ENCODE results near the gene ADCY7. TPM values are rescaled to one million over a fixed set of nuclear protein-coding genes. Genes with fewer than 3 reads are reported as not detected.

The ADCY7 gene
- total RNA-seq, 1 experiment from 2014 or later = 4.0 TPM

DNA sequence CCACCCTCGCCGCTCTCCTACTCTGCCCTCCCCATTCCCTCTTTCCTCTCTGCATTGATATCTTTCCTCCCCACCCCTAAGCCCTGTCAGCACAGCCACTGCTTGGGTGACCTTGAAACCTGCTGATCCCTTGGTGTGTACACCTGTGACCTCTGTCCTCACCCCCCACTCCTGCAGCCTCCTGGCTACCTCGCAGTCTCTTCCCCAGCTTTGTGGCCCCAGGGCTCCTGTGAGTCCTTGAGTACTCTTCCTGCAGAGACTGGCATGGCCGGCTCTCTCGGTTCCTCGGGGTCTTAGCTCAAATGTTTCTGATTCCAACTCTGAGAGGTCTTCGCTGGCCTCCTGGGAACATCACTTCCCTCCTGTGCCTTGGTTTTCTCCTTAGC, 31.7 kb downstream of the ADCY7 start:
- Histone ChIP-seq H3K9me3 (ENCODE audit: control insufficient read depth, low read depth, low read length) (no peaks in the 10 kb centered on the region), H4K20me1 (ENCODE audit: control insufficient read depth, insufficient read depth, insufficient read length) (no peaks in the 10 kb centered on the region), H3K14ac (ENCODE audit: insufficient read depth, low read length) (no peak overlapping the region), H3K4ac (ENCODE audit: low read depth, low read length) (no peak overlapping the region), H3K23me2 (ENCODE audit: insufficient read length, low read depth, low read length, poor library complexity, severe bottlenecking) (no peaks in the 10 kb centered on the region), H3K23ac (ENCODE audit: insufficient read length, low read depth, low read length) (no peak overlapping the region), H2BK120ac (ENCODE audit: low read depth, low read length, poor library complexity, severe bottlenecking) (no peak overlapping the region), H2BK12ac (ENCODE audit: insufficient read length, low read depth, low read length) (no peak overlapping the region), H3K9ac (ENCODE audit: extremely low read depth, insufficient read length, low read length) (no peak overlapping the region), H3K4me1 (ENCODE audit: insufficient read depth, low read length) (no peaks in the 10 kb centered on the region), H2AK5ac (ENCODE audit: insufficient read length, low read length) (no peak overlapping the region), H3K18ac (ENCODE audit: insufficient read length, low read depth, low read length) (no peak overlapping the region), H3K79me2 (ENCODE audit: insufficient read depth, low read length) (no peaks in the 10 kb centered on the region), H3K79me1 (ENCODE audit: insufficient read depth, low read depth, low read length, poor library complexity, severe bottlenecking) (no peaks in the 10 kb centered on the region), H2AFZ (ENCODE audit: low read length) (no peak overlapping the region), H4K5ac (ENCODE audit: insufficient read length, low read depth, low read length) (no peak overlapping the region), H3K27ac (ENCODE audit: insufficient read length, low read depth, low read length) (no peak overlapping the region), H3K4me2 (ENCODE audit: insufficient read depth, insufficient read length, low read length) (no peak overlapping the region), H3T11ph (ENCODE audit: low read length) (no peak overlapping the region), H2BK5ac (ENCODE audit: insufficient read length, low read length) (no peak overlapping the region), H3K27me3 (ENCODE audit: insufficient read depth, low read length) (no peaks in the 10 kb centered on the region), H4K8ac (replicated peaks; ENCODE audit: insufficient read length, low read depth, low read length) (no peak overlapping the region), H2BK15ac (ENCODE audit: low read depth, low read length) (no peak overlapping the region), H2BK20ac (ENCODE audit: low read depth, low read length, poor library complexity, severe bottlenecking) (no peak overlapping the region), H3K56ac (ENCODE audit: insufficient read length, low read depth, low read length) (no peak overlapping the region), H4K91ac (ENCODE audit: insufficient read length, low read depth, low read length) (no peak overlapping the region)
- H3K27ac Mint-ChIP-seq = peak overlapping the region; percentile 32 to 76 (median 41); a peak in 4 of 7 replicates
- WGBS (ENCODE audit: extremely low coverage, insufficient read length, low lambda C conversion rate) = no CpG with 5 or more reads among the region's 7 CpGs
- H3K36me3 Mint-ChIP-seq (ENCODE audit: insufficient read depth in 1 of 3, low read depth in 3 of 3) = no peaks in the 10 kb centered on the region
- H3K4me1 Mint-ChIP-seq = peaks cover 2 to 9% of the 10 kb centered on the region in 2 experiments; a peak in 3 of 4 replicates
- no peak for TF ChIP-seq CTCF (conservative IDR thresholded peaks at IDR 0.05)
- H3K4me3 Mint-ChIP-seq = no peak overlapping the region
- DNase-seq = peak; percentile 24
- no peaks in the 10 kb centered on the region for H3K27me3 Mint-ChIP-seq (ENCODE audit: low read depth)
- H3K9me3 Mint-ChIP-seq = no peaks in the 10 kb centered on the region

All from H9 (cell line).